Astrocyte (in vitro differentiated cells and primary cell): Measurements from ENCODE around the gene SLC44A5.

Source experiments
- EZH2 ChIP-seq: IDR thresholded peaks from 2 replicates; pipeline ENCODE4 v1.6.1; 2012; ENCODE audit warnings: mild to moderate bottlenecking, low read length, inconsistent platforms; ENCODE audit not compliant: insufficient read depth
- TF ChIP-seq, protein P1 (sequence below): IDR thresholded peaks from 2 replicates; pipeline ENCODE4 v1.5.1; 2011; ENCODE audit warnings: low read depth, mild to moderate bottlenecking, inconsistent platforms, low read length, moderate library complexity; ENCODE audit not compliant: insufficient read depth

DNA sequence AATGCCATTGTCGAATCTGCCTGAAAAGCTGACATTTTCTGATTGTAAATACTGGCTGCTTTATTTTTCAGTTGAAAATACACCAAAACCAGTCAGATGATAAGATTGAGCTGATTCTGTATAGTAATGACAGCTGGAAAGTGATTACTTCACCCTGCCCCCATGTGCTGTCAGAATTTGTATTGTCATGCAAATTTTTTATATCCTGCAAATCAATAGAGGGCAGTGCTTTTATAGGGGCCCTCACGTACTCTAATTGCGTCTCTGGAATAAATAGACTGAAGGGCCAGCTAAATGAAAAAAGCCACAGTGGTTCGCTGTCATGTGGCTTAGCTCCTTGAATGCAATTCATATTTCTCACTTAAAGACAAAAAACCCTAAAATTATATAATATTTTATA is 268.1 kb downstream of the SLC44A5 start:
- TF ChIP-seq, protein P1, sequence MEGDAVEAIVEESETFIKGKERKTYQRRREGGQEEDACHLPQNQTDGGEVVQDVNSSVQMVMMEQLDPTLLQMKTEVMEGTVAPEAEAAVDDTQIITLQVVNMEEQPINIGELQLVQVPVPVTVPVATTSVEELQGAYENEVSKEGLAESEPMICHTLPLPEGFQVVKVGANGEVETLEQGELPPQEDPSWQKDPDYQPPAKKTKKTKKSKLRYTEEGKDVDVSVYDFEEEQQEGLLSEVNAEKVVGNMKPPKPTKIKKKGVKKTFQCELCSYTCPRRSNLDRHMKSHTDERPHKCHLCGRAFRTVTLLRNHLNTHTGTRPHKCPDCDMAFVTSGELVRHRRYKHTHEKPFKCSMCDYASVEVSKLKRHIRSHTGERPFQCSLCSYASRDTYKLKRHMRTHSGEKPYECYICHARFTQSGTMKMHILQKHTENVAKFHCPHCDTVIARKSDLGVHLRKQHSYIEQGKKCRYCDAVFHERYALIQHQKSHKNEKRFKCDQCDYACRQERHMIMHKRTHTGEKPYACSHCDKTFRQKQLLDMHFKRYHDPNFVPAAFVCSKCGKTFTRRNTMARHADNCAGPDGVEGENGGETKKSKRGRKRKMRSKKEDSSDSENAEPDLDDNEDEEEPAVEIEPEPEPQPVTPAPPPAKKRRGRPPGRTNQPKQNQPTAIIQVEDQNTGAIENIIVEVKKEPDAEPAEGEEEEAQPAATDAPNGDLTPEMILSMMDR = no peak
- no peak for TF ChIP-seq EZH2
